Measurements from ENCODE around the gene HPS4. TPM values are rescaled to one million over a fixed set of nuclear protein-coding genes. Genes with fewer than 3 reads are reported as not detected.

Gene HPS4
- total and polyA plus RNA-seq, 2 of the 8 experiments (the other 6 are each of a cell fraction or from before 2014, with no cell fraction given), result 28.0 to 35.2 TPM

DNA sequence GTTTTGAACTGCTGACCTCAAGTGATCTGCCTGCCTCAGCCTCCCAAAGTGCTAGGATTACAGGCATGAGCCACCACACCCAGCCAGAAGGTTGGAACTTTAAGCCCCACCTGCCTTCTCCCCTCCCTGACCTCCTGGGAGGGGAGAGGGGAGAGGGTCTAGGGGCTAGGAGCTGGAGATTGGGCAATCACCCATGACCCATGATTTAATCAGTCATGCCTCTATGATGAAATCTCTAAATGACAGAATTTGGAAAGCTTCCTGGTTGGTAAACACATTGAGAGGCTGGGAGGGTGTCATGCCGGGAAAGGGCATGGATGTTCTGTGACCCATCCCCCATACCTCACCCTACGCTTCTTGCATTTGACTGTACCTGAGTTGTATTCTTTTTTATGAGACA, 45.8 kb upstream of the HPS4 start:
- no peak overlapping the region for H4K91ac ChIP-seq (replicated peaks; ENCODE audit: insufficient read length, low read length)
- no peak for DNase-seq (ENCODE audit: low read depth in 1 of 2, low spot score in 2 of 2)
- no peaks in the 10 kb centered on the region for H3K9me3 ChIP-seq (ENCODE audit: insufficient read depth in 2 of 2, low read depth in 1 of 2, low read length in 1 of 2)
- H3K27me3 ChIP-seq (replicated peaks in 1 of 4; ENCODE audit: control insufficient read depth in 3 of 4, extremely low read depth in 1 of 4, insufficient read depth in 3 of 4, low read length in 3 of 4), result no peaks in the 10 kb centered on the region; a peak in 1 of 7 replicates
- 93% methylated on average over 2 of the region's 2 CpGs; no CpG with 5 or more reads in 1 of the 2 experiments for WGBS, 2 experiments (ENCODE audit: extremely low coverage in 1 of 2, insufficient coverage in 1 of 2, insufficient read length in 1 of 2, insufficient replicate concordance in 2 of 2, low coverage in 1 of 2, low lambda C conversion rate in 2 of 2, missing lambda C conversion rate in 1 of 2)
- H4K20me1 ChIP-seq (replicated peaks in 1 of 2; ENCODE audit: control insufficient read depth in 1 of 2, insufficient read depth in 2 of 2, low read length in 2 of 2), result peaks cover 0 to 6% of the 10 kb centered on the region in 2 experiments
- H2BK5ac ChIP-seq (ENCODE audit: low read depth, low read length), result no peak overlapping the region
- H2BK12ac ChIP-seq (ENCODE audit: low read depth, low read length), result no peak overlapping the region
- H2BK15ac ChIP-seq (ENCODE audit: low read length), result no peak overlapping the region
- no peak overlapping the region for H3K27ac ChIP-seq (ENCODE audit: low read depth, low read length)
- H3K79me2 ChIP-seq (ENCODE audit: control insufficient read depth in 1 of 2, insufficient read depth in 2 of 2, low read length in 2 of 2), result no peaks in the 10 kb centered on the region
- H3K18ac ChIP-seq (ENCODE audit: extremely low read depth, low read length), result no peak overlapping the region
- no peaks in the 10 kb centered on the region for H3K23me2 ChIP-seq (ENCODE audit: low read depth, low read length)
- H3K4ac ChIP-seq (replicated peaks; ENCODE audit: insufficient read length, low read depth, low read length), result no peak overlapping the region
- H3K9ac ChIP-seq (replicated peaks in 1 of 4; ENCODE audit: extremely low read depth in 1 of 4, low read depth in 3 of 4, low read length in 3 of 4), result no peak overlapping the region
- no peak overlapping the region for H2BK20ac ChIP-seq (ENCODE audit: low read length)
- no peak overlapping the region for H2AK5ac ChIP-seq (ENCODE audit: low read depth, low read length)
- FAIRE-seq, result no peak
- H3K4me1 ChIP-seq (replicated peaks in 1 of 4; ENCODE audit: control insufficient read depth in 3 of 4, insufficient read depth in 4 of 4, low read length in 3 of 4), result no peaks in the 10 kb centered on the region
- H3K36me3 ChIP-seq (ENCODE audit: control insufficient read depth in 2 of 4, insufficient read depth in 4 of 4, low read length in 3 of 4), result peaks cover 6 to 69% (median 41%) of the 10 kb centered on the region in 4 experiments; a peak in 6 of 8 replicates
- no peak overlapping the region for H3K4me2 ChIP-seq (ENCODE audit: insufficient read depth in 1 of 2, low read depth in 2 of 2, low read length in 2 of 2)
- H3K79me1 ChIP-seq (ENCODE audit: low read depth, low read length), result no peaks in the 10 kb centered on the region
- ChIA-PET CTCF (ENCODE audit: partially characterized antibody) (interaction anchor here (0.6 to 1.1 kb wide), 3 partner anchors 14 to 104 kb away, joined by 3 read pairs; no protein-coding TSS in a partner anchor), POLR2A (ENCODE audit: partially characterized antibody) (interaction anchor here (1.0 to 1.3 kb wide), 2 partner anchors 15 to 24 kb away, joined by 3 read pairs; no protein-coding TSS in a partner anchor)
- H4K5ac ChIP-seq (ENCODE audit: insufficient read length, low read depth, low read length), result no peak overlapping the region
- no peak overlapping the region for H3K4me3 ChIP-seq (ENCODE audit: extremely low read depth in 1 of 4, insufficient read depth in 2 of 4, low read depth in 3 of 4, low read length in 4 of 4)
- TF ChIP-seq EGR1 (IDR thresholded peaks at IDR 0.05; ENCODE audit: borderline replicate concordance, low read depth, low read length) (no peak), POLR2AphosphoS5 (IDR thresholded peaks at IDR 0.05; ENCODE audit: low read depth, low read length) (no peak)
- H3K14ac ChIP-seq (ENCODE audit: insufficient read length), result no peak overlapping the region
- H3K23ac ChIP-seq (ENCODE audit: insufficient read length), result no peak overlapping the region
- H2AFZ ChIP-seq (ENCODE audit: low read length), result no peak overlapping the region
- H4K8ac ChIP-seq (ENCODE audit: extremely low read depth, insufficient read depth, low read length), result no peak overlapping the region
- no peak overlapping the region for H2BK120ac ChIP-seq (replicated peaks; ENCODE audit: low read depth, low read length)
- H3K56ac ChIP-seq (replicated peaks; ENCODE audit: insufficient read length, low read depth, low read length), result no peak overlapping the region

Data from H1 (cell line).